OCI-LY1 (cell line): ENCODE data around the gene FXYD1.

Experiments used
- H2AFZ ChIP-seq: fragments of 200-600 bp; sonication (generic), shearing (Covaris generic); 2 replicates; pipeline ENCODE4 v1.6.0; 2014; ENCODE audit warnings: antibody characterized with exemption, mild to moderate bottlenecking, low read length
- H3F3A ChIP-seq: fragments of 200-600 bp; sonication (generic), shearing (Covaris generic); 2 replicates; pipeline ENCODE4 v1.6.0; 2014; ENCODE audit warnings: mild to moderate bottlenecking, antibody characterized with exemption, low read length, moderate library complexity; ENCODE audit not compliant: insufficient read depth
- H3K27ac ChIP-seq: fragments of 200-600 bp; sonication (generic); 2 replicates; pipeline ENCODE4 v1.5.1; 2014; ENCODE audit warnings: low read length, mixed run types, mild to moderate bottlenecking, low read depth; ENCODE audit not compliant: poor library complexity, severe bottlenecking
- H3K27me3 ChIP-seq: fragments of 200-600 bp; sonication (generic); 2 replicates; pipeline ENCODE4 v1.6.0; 2014; ENCODE audit warnings: antibody characterized with exemption, mild to moderate bottlenecking, low read length, moderate library complexity; ENCODE audit not compliant: insufficient read depth
- H3K36me3 ChIP-seq: fragments of 200-600 bp; sonication (generic); 2 replicates; pipeline ENCODE4 v1.6.1; 2014; ENCODE audit warnings: mild to moderate bottlenecking, antibody characterized with exemption, low read length, moderate library complexity, mixed read lengths; ENCODE audit not compliant: insufficient read depth
- H3K4me1 ChIP-seq: fragments of 200-600 bp; sonication (generic); 2 replicates; pipeline ENCODE4 v1.5.1; 2014; ENCODE audit warnings: mild to moderate bottlenecking, low read length, moderate library complexity; ENCODE audit not compliant: insufficient read depth, severe bottlenecking
- H3K4me2 ChIP-seq: fragments of 200-600 bp; sonication (generic), shearing (Covaris generic); 2 replicates; pipeline ENCODE4 v1.6.1; 2014; ENCODE audit warnings: low read length
- H3K4me3 ChIP-seq: fragments of 200-600 bp; sonication (generic); 2 replicates; pipeline ENCODE4 v1.5.1; 2014; ENCODE audit warnings: low read length, low read depth, mild to moderate bottlenecking, mixed read lengths; ENCODE audit not compliant: poor library complexity, severe bottlenecking
- H3K79me2 ChIP-seq: fragments of 200-600 bp; shearing (Covaris generic); 2 replicates; pipeline ENCODE4 v1.6.1; 2016; ENCODE audit warnings: mixed run types, low read length, mixed read lengths; ENCODE audit not compliant: insufficient read depth
- H3K9ac ChIP-seq: fragments of 200-600 bp; sonication (generic), shearing (Covaris generic); 2 replicates; pipeline ENCODE4 v1.6.1; 2014; ENCODE audit warnings: mild to moderate bottlenecking, low read length, mixed read lengths
- H3K9me2 ChIP-seq: fragments of 200-600 bp; sonication (generic), shearing (Covaris generic); 2 replicates; pipeline ENCODE4 v1.6.1; 2014; ENCODE audit warnings: low read depth, mild to moderate bottlenecking, low read length, mixed read lengths
- H3K9me3 ChIP-seq: fragments of 200-600 bp; shearing (Covaris generic); 2 replicates; pipeline ENCODE4 v1.6.1; 2014; ENCODE audit warnings: low read length, mixed read lengths
- H4K20me1 ChIP-seq: fragments of 200-600 bp; sonication (generic), shearing (Covaris generic); 2 replicates; pipeline ENCODE4 v1.6.0; 2016; ENCODE audit warnings: mild to moderate bottlenecking, low read length; ENCODE audit not compliant: insufficient read depth
- CTCF ChIP-seq: fragments of 200-600 bp; sonication (generic), shearing (Covaris generic); IDR thresholded peaks from 2 replicates; pipeline ENCODE4 v1.5.1; 2017; ENCODE audit warnings: mild to moderate bottlenecking, antibody characterized with exemption, low read length, moderate library complexity, mixed read lengths
- EZH2 ChIP-seq: fragments of 200-600 bp; sonication (generic), shearing (Covaris generic); IDR thresholded peaks from 2 replicates; pipeline ENCODE4 v1.8.0; 2017; ENCODE audit warnings: borderline replicate concordance, mixed run types, mild to moderate bottlenecking, antibody characterized with exemption, low read length, moderate library complexity, mixed read lengths

Gene FXYD1

GRCh38 chr19:35146746-35147459 is 8.3 kb downstream of the FXYD1 start:
- Histone ChIP-seq H4K20me1 (no peaks in the 10 kb centered on the region), H3K4me2 (no peak overlapping the region), H3K9me3 (no peaks in the 10 kb centered on the region), H3K27me3 (no peaks in the 10 kb centered on the region), H3K9me2 (no peaks in the 10 kb centered on the region), H2AFZ (no peak overlapping the region), H3K9ac (no peak overlapping the region), H3K27ac (no peak overlapping the region), H3K36me3 (no peaks in the 10 kb centered on the region), H3F3A (no peaks in the 10 kb centered on the region), H3K4me1 (peaks cover 10% of the 10 kb centered on the region), H3K79me2 (no peaks in the 10 kb centered on the region), H3K4me3 (no peak overlapping the region)
- TF ChIP-seq EZH2 (no peak), CTCF (no peak)

GRCh38 chr19:35149463-35149862 is 10.8 kb downstream of the FXYD1 start:
- no peaks in the 10 kb centered on the region for H3K27me3 ChIP-seq
- no peak for TF ChIP-seq EZH2
- no peak for TF ChIP-seq CTCF

GRCh38 chr19:35150445-35150844 is 11.8 kb downstream of the FXYD1 start:
- Histone ChIP-seq H3K27ac (no peak overlapping the region), H3K4me1 (peaks cover 9% of the 10 kb centered on the region), H2AFZ (no peak overlapping the region), H3K4me2 (no peak overlapping the region), H3K9ac (no peak overlapping the region), H3K27me3 (no peaks in the 10 kb centered on the region), H4K20me1 (no peaks in the 10 kb centered on the region), H3K9me3 (no peaks in the 10 kb centered on the region), H3K9me2 (no peaks in the 10 kb centered on the region), H3K4me3 (no peak overlapping the region), H3K36me3 (no peaks in the 10 kb centered on the region), H3F3A (no peaks in the 10 kb centered on the region), H3K79me2 (no peaks in the 10 kb centered on the region)
- no peak for TF ChIP-seq EZH2
- no peak for TF ChIP-seq CTCF

More at GRCh38 chr19:35149463-35149862, 10.8 kb downstream of the FXYD1 start:
- no peak overlapping the region for H3K4me2 ChIP-seq
- no peaks in the 10 kb centered on the region for H3K9me3 ChIP-seq
- no peaks in the 10 kb centered on the region for H3K9me2 ChIP-seq
- no peak overlapping the region for H2AFZ ChIP-seq
- no peaks in the 10 kb centered on the region for H3K36me3 ChIP-seq
- H3F3A ChIP-seq = no peaks in the 10 kb centered on the region
- H3K79me2 ChIP-seq = no peaks in the 10 kb centered on the region
- H3K4me1 ChIP-seq = peaks cover 9% of the 10 kb centered on the region
- H3K27ac ChIP-seq = no peak overlapping the region
- no peak overlapping the region for H3K9ac ChIP-seq
- no peak overlapping the region for H3K4me3 ChIP-seq
- no peaks in the 10 kb centered on the region for H4K20me1 ChIP-seq
